Measurements from ENCODE around the gene DOCK1.

GRCh38 chr10:126966938-126967337, 61.7 kb downstream of the DOCK1 start:
- TF ChIP-seq CTCF (IDR thresholded peaks at IDR 0.05; ENCODE audit: low read depth, low read length) = no peak
- TF ChIP-seq POLR2A (IDR thresholded peaks at IDR 0.05; ENCODE audit: extremely low read depth, insufficient read length) = no peak

Measured in NB4 (cell line).